Endodermal cell (in vitro differentiated cells): ENCODE measurements around the gene ZYX. TPM values are rescaled to one million over a fixed set of nuclear protein-coding genes. Genes with fewer than 3 reads are reported as not detected.
"Not testable (repeated sequence)": the region's sequence is repeated elsewhere in the genome, so short reads cannot be mapped to it uniquely, and the experiment has no call there.

Experiments
- DNase-seq: peaks from one replicate; pipeline ENCODE4 v3.0.0-alpha.2; 2017
- H3K27ac ChIP-seq: 2 replicates; pipeline ENCODE4 v1.5.1; 2013; ENCODE audit warnings: mild to moderate bottlenecking, low read depth, low read length, moderate library complexity
- H3K27me3 ChIP-seq: 2 replicates; pipeline ENCODE4 v1.6.1; 2013; ENCODE audit warnings: mild to moderate bottlenecking, low read length, moderate library complexity; ENCODE audit not compliant: insufficient read depth, control insufficient read depth, poor library complexity, severe bottlenecking
- H3K36me3 ChIP-seq: 2 replicates; pipeline ENCODE4 v1.7.0; 2013; ENCODE audit warnings: mild to moderate bottlenecking, low read length, moderate library complexity; ENCODE audit not compliant: control insufficient read depth, insufficient read depth
- H3K4me1 ChIP-seq: one replicate; pipeline ENCODE4 v1.7.0; 2013; ENCODE audit warnings: low read length; ENCODE audit not compliant: control insufficient read depth, insufficient read depth
- H3K4me3 ChIP-seq: 2 replicates; pipeline ENCODE4 v1.5.1; 2013; ENCODE audit warnings: mild to moderate bottlenecking, low read length, moderate library complexity
- H3K9ac ChIP-seq: 2 replicates; pipeline ENCODE4 v1.6.1; 2013; ENCODE audit warnings: mild to moderate bottlenecking, low read length, moderate library complexity; ENCODE audit not compliant: poor library complexity, severe bottlenecking; ENCODE audit errors: extremely low read depth
- H3K9me3 ChIP-seq: 2 replicates; pipeline ENCODE4 v1.6.1; 2013; ENCODE audit warnings: mild to moderate bottlenecking, low read length, moderate library complexity; ENCODE audit not compliant: control insufficient read depth
- H3K27ac Mint-ChIP-seq: 2 replicates; pipeline ENCODE4 v1.8.0; 2020; ENCODE audit warnings: mixed read lengths
- H3K27me3 Mint-ChIP-seq: 2 replicates; pipeline ENCODE4 v1.8.0; 2021; ENCODE audit warnings: mild to moderate bottlenecking, mixed read lengths; ENCODE audit not compliant: insufficient read depth
- H3K36me3 Mint-ChIP-seq: 2 replicates; pipeline ENCODE4 v1.8.0; 2020; ENCODE audit warnings: low read depth, mixed read lengths
- H3K4me1 Mint-ChIP-seq: 2 replicates; pipeline ENCODE4 v1.8.0; 2020; ENCODE audit warnings: mixed read lengths
- H3K4me3 Mint-ChIP-seq: 2 replicates; pipeline ENCODE4 v1.8.0; 2020; ENCODE audit warnings: mild to moderate bottlenecking, moderate library complexity, mixed read lengths
- H3K9me3 Mint-ChIP-seq: 2 replicates; pipeline ENCODE4 v1.8.0; 2020; ENCODE audit warnings: mild to moderate bottlenecking, mixed read lengths
- CTCF ChIP-seq: fragments of 200-600 bp; sonication (generic); conservative IDR thresholded peaks from 2 replicates; pipeline ENCODE4 v1.5.0; 2021; ENCODE audit warnings: antibody characterized with exemption, mild to moderate bottlenecking
- WGBS, 2 experiments: methylation state at CpG; one replicate each; pipeline versions ENCODE4 v1.1.5 to v1.1.7; 2013; ENCODE audit warnings: missing lambda C conversion rate in 2 of 2, mixed read lengths in 1 of 2; ENCODE audit not compliant: insufficient coverage in 1 of 2, insufficient read length in 1 of 2; 5-methylcytosine and 5-hydroxymethylcytosine counted together
- total RNA-seq, 2 donors: library from RNA; stranded (reverse); fragmentation: NEBNext Ultra II Directional in 1 of 2; extraction: Animal tissue kit (Norgen Biotek cat#: 25700) in 1 of 2; gene quantifications; 2 replicates in 1 of 2; 3 replicates in 1 of 2; pipeline ENCODE4 v1.2.1, GENCODE V29; 2021

ZYX gene
- total RNA-seq, 2 donors from 2014 or later: 127 to 161 TPM

GRCh38 chr7:143422033-143422432, 40.9 kb downstream of the ZYX start:
- H3K27ac ChIP-seq: no peak overlapping the region
- Mint-ChIP-seq H3K36me3 (peaks cover 12% of the 10 kb centered on the region), H3K4me1 (no peaks in the 10 kb centered on the region), H3K27me3 (no peaks in the 10 kb centered on the region), H3K9me3 (peaks cover 30% of the 10 kb centered on the region), H3K4me3 (no peak overlapping the region), H3K27ac (no peak overlapping the region)
- WGBS, 2 experiments: 94% methylated on average over 3 of the region's 3 CpGs; no CpG with 5 or more reads in 1 of the 2 experiments
- H3K36me3 ChIP-seq: no peaks in the 10 kb centered on the region
- H3K9ac ChIP-seq: no peak overlapping the region
- H3K9me3 ChIP-seq: peaks cover 18% of the 10 kb centered on the region
- no peak overlapping the region for H3K4me3 ChIP-seq
- no peak for DNase-seq
- no peaks in the 10 kb centered on the region for H3K27me3 ChIP-seq
- no peaks in the 10 kb centered on the region for H3K4me1 ChIP-seq
- TF ChIP-seq CTCF: no peak

- H3K9me3 ChIP-seq: peaks cover 18% of the 10 kb centered on the region
- H3K4me3 ChIP-seq, H3K36me3 ChIP-seq, H3K4me1 Mint-ChIP-seq, H3K4me1 ChIP-seq, DNase-seq, H3K9ac ChIP-seq, H3K4me3 Mint-ChIP-seq, H3K27ac ChIP-seq, H3K27me3 ChIP-seq, H3K27me3 Mint-ChIP-seq, H3K27ac Mint-ChIP-seq: not testable (repeated sequence)
- WGBS, 2 experiments: 95% methylated on average over 17 to 34 of the region's 34 CpGs
- Mint-ChIP-seq H3K9me3 (peaks cover 28% of the 10 kb centered on the region), H3K36me3 (peaks cover 12% of the 10 kb centered on the region)
These were observed 43.3 kb downstream of the ZYX start for GRCh38 chr7:143424476-143424875.

DNA sequence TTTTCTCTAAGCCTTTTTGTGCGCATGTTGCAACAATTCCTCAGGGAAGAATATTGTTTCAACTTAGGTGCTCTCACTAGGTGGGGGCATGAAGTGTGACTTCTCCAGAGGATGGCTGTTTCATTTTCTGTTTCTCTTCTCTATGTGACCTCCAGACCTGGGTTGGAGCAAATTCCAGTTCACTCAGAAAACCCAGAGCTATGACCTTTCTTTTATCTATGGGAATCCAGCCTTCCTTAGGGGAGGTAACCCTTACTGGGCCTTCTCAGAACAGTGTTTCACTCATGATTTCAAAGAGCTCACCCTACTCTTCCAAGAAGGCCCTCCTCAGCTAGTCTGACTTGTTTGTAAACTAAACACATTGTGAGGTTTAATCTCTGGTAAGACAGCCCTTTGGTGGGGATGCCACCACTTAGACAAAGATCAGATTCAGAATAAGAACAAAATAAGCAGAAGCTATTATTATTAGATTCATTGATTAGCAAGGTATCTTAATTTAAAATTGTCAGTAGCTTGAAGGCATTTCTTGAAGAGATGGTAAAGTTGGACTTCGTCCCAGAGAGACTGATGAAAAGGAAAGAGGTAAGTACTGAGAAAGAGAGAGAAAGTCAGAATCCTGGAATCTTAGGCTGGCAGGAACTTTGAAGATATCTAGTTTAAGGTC, 45.5 kb downstream of the ZYX start:
- 90 to 100% methylated on average over 2 of the region's 2 CpGs for WGBS, 2 experiments
- H3K9ac ChIP-seq: no peak overlapping the region
- no peak overlapping the region for H3K4me3 ChIP-seq
- H3K36me3 ChIP-seq: no peaks in the 10 kb centered on the region
- Mint-ChIP-seq H3K36me3 (peaks cover 6% of the 10 kb centered on the region), H3K27me3 (no peaks in the 10 kb centered on the region), H3K27ac (no peak overlapping the region), H3K4me3 (no peak overlapping the region), H3K9me3 (peaks cover 18% of the 10 kb centered on the region), H3K4me1 (no peaks in the 10 kb centered on the region)
- peaks cover 2% of the 10 kb centered on the region for H3K9me3 ChIP-seq
- no peak overlapping the region for H3K27ac ChIP-seq
- TF ChIP-seq CTCF: no peak
- no peaks in the 10 kb centered on the region for H3K27me3 ChIP-seq
- DNase-seq: no peak
- no peaks in the 10 kb centered on the region for H3K4me1 ChIP-seq
